ENCODE data around the gene PLA2G6.

DNA sequence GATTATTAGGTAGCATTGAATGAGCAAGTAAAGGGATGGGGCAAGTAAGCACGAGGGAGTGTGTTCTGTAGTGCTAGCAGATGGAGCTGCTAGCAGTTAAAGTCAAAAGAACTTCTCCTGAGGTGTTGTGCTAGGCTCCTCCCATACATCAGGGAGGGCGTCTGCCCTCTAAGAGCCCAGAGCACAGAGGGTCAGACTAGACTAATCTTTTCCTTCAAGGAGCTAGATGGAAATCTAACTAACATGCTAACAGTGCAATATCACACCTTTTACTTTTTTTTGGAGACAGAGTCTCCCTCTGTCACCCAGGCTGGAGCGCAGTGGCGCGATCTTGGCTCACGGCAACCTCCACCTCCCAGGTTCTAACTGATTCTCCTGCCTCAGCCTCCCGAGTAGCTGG is 3.2 kb upstream of the PLA2G6 start:
- TF ChIP-seq CTCF (IDR thresholded peaks at IDR 0.05): no peak
- TF ChIP-seq POLR2A (IDR thresholded peaks at IDR 0.05): no peak
